Lung (tissue), 12 donors: Measurements from ENCODE around the gene OMP. TPM values are rescaled to one million over a fixed set of nuclear protein-coding genes. Genes with fewer than 3 reads are reported as not detected.
"Not testable (repeated sequence)": the region's sequence is repeated elsewhere in the genome, so short reads cannot be mapped to it uniquely, and the experiment has no call there.

ENCODE experiments used
- ATAC-seq: fragments of 200-7000 bp; cut with Tn5 transposase; one replicate; pipeline ENCODE4 v1.9.1; 2020; ENCODE audit warnings: moderate number of reproducible peaks; ENCODE audit not compliant: insufficient read depth, low FRiP score
- DNase-seq, 3 donors: peaks; one replicate each; pipeline ENCODE4 v3.0.0-alpha.2; 2013 to 2017
- H3K27ac ChIP-seq, 2 donors: one replicate each; pipeline ENCODE4 v1.5.1; 2013; ENCODE audit warnings: mild to moderate bottlenecking in 2 of 2, moderate library complexity in 2 of 2, control low read depth in 1 of 2, inconsistent platforms in 1 of 2, low read depth in 1 of 2, low read length in 1 of 2
- H3K27me3 ChIP-seq, 3 donors: one replicate each; pipeline ENCODE4 v1.5.1; 2013; ENCODE audit warnings: low read length in 2 of 3; ENCODE audit not compliant: control insufficient read depth in 3 of 3, insufficient read depth in 3 of 3
- H3K36me3 ChIP-seq, 4 donors: one replicate each; pipeline ENCODE4 v1.5.1; 2013; ENCODE audit warnings: low read length in 4 of 4, mild to moderate bottlenecking in 1 of 4, moderate library complexity in 1 of 4; ENCODE audit not compliant: control insufficient read depth in 4 of 4, insufficient read depth in 4 of 4
- H3K4me1 ChIP-seq, 5 donors: one replicate each; pipeline ENCODE4 v1.5.1; 2013; ENCODE audit warnings: low read length in 5 of 5, mild to moderate bottlenecking in 2 of 5, moderate library complexity in 1 of 5; ENCODE audit not compliant: control insufficient read depth in 5 of 5, insufficient read depth in 5 of 5
- H3K4me3 ChIP-seq: one replicate; pipeline ENCODE4 v1.5.1; 2013; ENCODE audit warnings: mild to moderate bottlenecking, control low read depth, moderate library complexity
- H3K9ac ChIP-seq, 2 donors: one replicate each; pipeline ENCODE4 v1.5.1; 2013; ENCODE audit warnings: low read length in 2 of 2, control low read depth in 1 of 2; ENCODE audit not compliant: insufficient read depth in 1 of 2
- H3K9me3 ChIP-seq, 4 donors: one replicate each; pipeline ENCODE4 v1.5.1; 2013; ENCODE audit warnings: low read length in 3 of 4, mild to moderate bottlenecking in 1 of 4, moderate library complexity in 1 of 4; ENCODE audit not compliant: control insufficient read depth in 4 of 4, insufficient read depth in 3 of 4
- CTCF ChIP-seq: IDR thresholded peaks from 2 replicates; pipeline ENCODE4 v1.5.1; 2012; ENCODE audit warnings: mild to moderate bottlenecking; ENCODE audit errors: control extremely low read depth, extremely low read depth
- WGBS, 2 donors: extraction: QIAGEN DNeasy Blood & Tissue Kit; methylation state at CpG; one replicate each; pipeline ENCODE4 v1.1.7; 2013; 5-methylcytosine and 5-hydroxymethylcytosine counted together
- polyA plus RNA-seq, 2 donors: library from polyadenylated mRNA; stranded (reverse); fragments of 200-250 nt; gene quantifications; one replicate each; pipeline ENCODE4 v1.2.1, GENCODE V29; 2013
- total RNA-seq, 2 donors: library from RNA; depleted of rRNA in 1 of 2; stranded (reverse); fragments of >200 nt in 1 of 2; gene quantifications; one replicate each; pipeline ENCODE4 v1.2.1, GENCODE V29; 2014 to 2021
- donor health status: control.
- donor health status: control.
- donor health status: Bipolar disorder and iron deficiency.
- donor health status: healthy.
- donor health status: DM: yes; HTN: yes; CAD: no.

The OMP gene
- total and polyA plus RNA-seq, 4 donors = 0.37 to 0.74 (median 0.61) TPM; not detected in 1

GRCh38 chr11:77096591-77097019 is 6.0 kb upstream of the OMP start:
- ATAC-seq (no peak), DNase-seq (no peak)
- no peak for TF ChIP-seq CTCF
- Histone ChIP-seq H3K9me3 (no peaks in the 10 kb centered on the region), H3K27me3 (no peaks in the 10 kb centered on the region), H3K4me3 (no peak overlapping the region), H3K36me3 (peaks cover 0 to 5% (median 0%) of the 10 kb centered on the region in 4 donors), H3K9ac (no peak overlapping the region), H3K27ac (no peak overlapping the region), H3K4me1 (no peaks in the 10 kb centered on the region)
- 95 to 97% methylated on average over 8 of the region's 8 CpGs for WGBS, 2 donors

GRCh38 chr11:77097180-77097579 is 5.5 kb upstream of the OMP start:
- WGBS, 2 donors = 76 to 81% methylated on average over 4 of the region's 4 CpGs
- ATAC-seq, H3K9me3 ChIP-seq, H3K27me3 ChIP-seq, H3K36me3 ChIP-seq, H3K4me1 ChIP-seq, H3K27ac ChIP-seq, H3K4me3 ChIP-seq, DNase-seq, H3K9ac ChIP-seq: not testable (repeated sequence)

GRCh38 chr11:77100166-77101042 is 2.2 kb upstream of the OMP start:
- Histone ChIP-seq H3K4me3 (no peak overlapping the region), H3K36me3 (peaks cover 0 to 4% (median 1%) of the 10 kb centered on the region in 4 donors), H3K27ac (no peak overlapping the region), H3K27me3 (no peaks in the 10 kb centered on the region), H3K9me3 (no peaks in the 10 kb centered on the region), H3K4me1 (no peaks in the 10 kb centered on the region), H3K9ac (no peak overlapping the region)
- WGBS, 2 donors = 95 to 97% methylated on average over 14 of the region's 14 CpGs
- DNase-seq (no peak), ATAC-seq (no peak)
- TF ChIP-seq CTCF = no peak

GRCh38 chr11:77101043-77101537 is 1.6 kb upstream of the OMP start:
- no peaks in the 10 kb centered on the region for H3K9me3 ChIP-seq
- no peaks in the 10 kb centered on the region for H3K27me3 ChIP-seq
- no peak for ATAC-seq
- H3K27ac ChIP-seq = no peak overlapping the region
- 85 to 90% methylated on average over 5 of the region's 5 CpGs for WGBS, 2 donors
- H3K4me1 ChIP-seq = no peaks in the 10 kb centered on the region
- no peak overlapping the region for H3K9ac ChIP-seq
- peaks cover 0 to 4% (median 1%) of the 10 kb centered on the region in 4 donors for H3K36me3 ChIP-seq
- no peak for TF ChIP-seq CTCF
- no peak for DNase-seq
- no peak overlapping the region for H3K4me3 ChIP-seq
